Cardiac fibroblast (primary cell): ENCODE results near the gene KCNQ1OT1.

Experiments used
- DNase-seq, 2 donors: peaks; one replicate each; pipeline versions ENCODE4 v3.0.0 to v3.0.0-alpha.2; 2010; ENCODE audit warnings: low read depth in 2 of 2
- H3K4me3 ChIP-seq, 2 donors: replicated peaks in 1 of 2; 1 replicate in 1 of 2; 2 replicates in 1 of 2; pipeline ENCODE4 v1.5.1; 2011; ENCODE audit warnings: low read depth in 2 of 2, low read length in 2 of 2, mild to moderate bottlenecking in 2 of 2, moderate library complexity in 1 of 2
- CTCF ChIP-seq: IDR thresholded peaks from one replicate; pipeline ENCODE4 v1.5.1; 2011; ENCODE audit warnings: low read depth, mild to moderate bottlenecking, low read length, inconsistent platforms

KCNQ1OT1 gene

GRCh38 chr11:2691355-2691761 is 8.4 kb downstream of the KCNQ1OT1 start:
- DNase-seq = no peak
- H3K4me3 ChIP-seq = no peak overlapping the region
- TF ChIP-seq CTCF = no peak

- DNase-seq = no peak
- no peak overlapping the region for H3K4me3 ChIP-seq
- TF ChIP-seq CTCF = no peak
Measured at GRCh38 chr11:2690596-2691354, 9.0 kb downstream of the KCNQ1OT1 start.

GRCh38 chr11:2689651-2690575 is 9.9 kb downstream of the KCNQ1OT1 start:
- no peak for TF ChIP-seq CTCF
- DNase-seq = no peak

GRCh38 chr11:2688381-2689231 is 11.2 kb downstream of the KCNQ1OT1 start:
- no peak for DNase-seq
- H3K4me3 ChIP-seq = no peak overlapping the region
- TF ChIP-seq CTCF = no peak

More at GRCh38 chr11:2689651-2690575, 9.9 kb downstream of the KCNQ1OT1 start:
- H3K4me3 ChIP-seq = no peak overlapping the region

- no peak for TF ChIP-seq CTCF
- H3K4me3 ChIP-seq = no peak overlapping the region
- DNase-seq = no peak
Measured at GRCh38 chr11:2687782-2688191, 12.0 kb downstream of the KCNQ1OT1 start.

GRCh38 chr11:2687223-2687530 is 12.6 kb downstream of the KCNQ1OT1 start:
- no peak for DNase-seq
- no peak overlapping the region for H3K4me3 ChIP-seq
- TF ChIP-seq CTCF = no peak
